HG03175 (cell line): ENCODE measurements around the gene FGF19.
"Not testable (repeated sequence)": the region's sequence is repeated elsewhere in the genome, so short reads cannot be mapped to it uniquely, and the experiment has no call there.

ENCODE experiments used
- ATAC-seq: cut with Tn5 transposase; IDR thresholded peaks from one replicate; pipeline ENCODE4 v1.9.1; 2021; ENCODE audit warnings: mild to moderate bottlenecking, moderate library complexity; ENCODE audit not compliant: unreplicated experiment

FGF19 gene

GRCh38 chr11:69696749-69697468 lies 6.9 kb downstream of the FGF19 start:
- ATAC-seq = no peak

GRCh38 chr11:69695995-69696394 lies 7.8 kb downstream of the FGF19 start:
- not testable (repeated sequence) for ATAC-seq

- ATAC-seq = no peak
These were observed 8.2 kb downstream of the FGF19 start for GRCh38 chr11:69695581-69695980.

DNA sequence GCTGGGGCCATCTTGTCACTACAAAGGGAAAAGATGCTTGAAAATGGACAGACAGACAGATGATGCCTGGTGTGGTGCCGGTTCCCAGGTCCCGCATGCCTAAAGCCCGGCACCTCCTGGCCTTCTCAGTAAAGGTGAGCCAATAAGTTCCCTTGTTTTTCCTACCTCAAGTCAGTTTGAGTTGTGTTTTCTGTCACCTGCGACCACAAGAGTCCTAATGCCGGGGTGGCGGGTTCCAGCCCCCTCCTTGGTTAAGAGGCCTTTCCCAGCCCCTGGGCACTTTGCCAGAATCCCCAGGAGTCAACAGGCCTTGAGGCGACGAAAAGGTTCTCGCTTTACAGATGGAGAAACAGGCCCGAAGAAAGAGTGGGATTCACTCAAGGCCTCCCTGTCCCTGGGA lies 9.0 kb downstream of the FGF19 start:
- ATAC-seq = no peak

GRCh38 chr11:69692422-69692821 lies 11.4 kb downstream of the FGF19 start:
- no peak for ATAC-seq

DNA sequence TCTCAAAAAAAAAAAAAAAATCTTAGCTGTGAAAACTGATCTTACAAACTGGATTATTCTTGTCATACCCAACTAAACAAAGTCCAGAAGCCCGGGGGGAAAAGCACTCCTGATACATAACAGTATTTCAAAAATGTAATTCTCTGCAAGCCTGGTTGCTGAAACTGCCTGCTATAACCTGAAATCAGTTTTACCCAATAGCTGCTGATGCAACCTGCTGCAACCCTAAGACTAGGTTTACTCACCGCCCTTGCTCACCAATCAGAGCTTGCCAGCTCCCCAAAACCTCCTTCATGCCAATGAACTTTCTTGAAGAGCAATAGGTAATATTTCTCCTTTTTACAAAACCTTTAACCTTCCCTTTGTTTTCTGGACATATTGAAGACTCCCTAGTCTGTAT lies 12.4 kb downstream of the FGF19 start:
- ATAC-seq = no peak

DNA sequence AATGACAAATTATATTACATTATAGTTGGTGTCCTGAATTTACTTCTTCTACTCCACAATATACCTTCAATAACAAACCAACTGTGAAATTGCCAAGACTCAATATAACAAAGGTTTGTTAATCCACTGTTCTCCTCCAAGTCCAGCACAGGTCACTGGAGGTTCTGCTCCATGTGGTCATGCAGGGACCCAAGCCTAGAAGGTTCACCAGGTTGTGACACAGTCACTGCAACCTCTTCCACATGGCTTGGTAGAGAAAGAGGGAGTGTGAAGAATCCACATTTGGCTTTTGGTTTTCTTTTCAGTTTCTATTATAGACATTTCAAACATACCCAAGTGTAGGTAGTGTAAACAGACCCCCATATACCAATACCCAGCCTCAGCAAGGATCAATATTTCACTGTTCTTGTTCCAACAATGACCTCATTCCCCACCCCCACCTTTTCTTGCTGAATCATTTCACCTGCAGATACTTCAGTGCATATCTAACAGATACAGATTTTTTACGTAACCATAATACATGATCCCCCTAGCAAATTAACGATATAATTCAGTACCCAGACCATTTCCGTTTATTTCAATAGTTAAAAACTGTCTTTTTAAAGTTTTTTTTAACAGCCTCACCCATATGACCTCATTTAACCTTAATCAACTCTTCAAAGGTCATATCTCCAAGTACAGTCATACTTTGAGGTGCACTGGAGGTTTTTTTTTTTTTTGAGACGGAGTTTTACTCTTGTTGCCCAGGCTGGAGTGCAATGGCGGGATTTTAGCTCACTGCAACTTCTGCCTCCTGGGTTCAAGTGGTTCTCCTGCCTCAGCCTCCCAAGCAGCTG lies 14.1 kb downstream of the FGF19 start:
- no peak for ATAC-seq

DNA sequence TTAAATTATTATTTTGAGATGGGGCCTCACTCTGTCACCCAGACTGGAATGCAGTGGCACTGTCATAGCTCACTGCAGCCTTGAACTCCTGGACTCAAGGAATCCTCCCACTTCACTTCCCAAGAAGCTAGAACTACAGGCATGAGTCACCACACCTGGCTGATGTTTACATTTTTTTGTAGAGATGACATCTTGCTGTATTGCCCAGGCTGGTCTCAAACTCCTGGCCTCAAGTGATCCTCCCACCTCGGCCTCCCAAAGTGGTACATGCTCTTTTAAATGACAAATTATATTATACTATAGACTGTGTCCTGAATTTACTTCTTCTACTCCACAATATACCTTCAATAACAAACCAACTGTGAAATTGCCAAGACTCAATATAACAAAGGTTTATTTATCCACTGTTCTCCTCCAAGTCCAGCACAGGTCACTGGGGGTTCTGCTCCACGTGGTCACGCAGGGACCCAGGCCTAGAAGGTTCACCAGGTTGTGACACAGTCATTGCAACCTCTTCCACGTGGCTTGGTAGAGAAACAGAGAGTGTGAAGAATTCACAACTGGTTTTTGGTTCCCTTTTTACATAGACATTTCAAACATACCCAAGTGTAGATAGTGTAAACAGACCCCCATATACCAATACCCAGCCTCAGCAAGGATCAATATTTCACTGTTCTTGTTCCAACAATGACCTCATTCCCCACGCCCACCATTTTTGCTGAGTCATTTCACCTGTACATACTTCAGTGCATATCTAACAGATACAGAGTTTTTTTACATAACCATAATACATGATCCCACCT lies 15.7 kb downstream of the FGF19 start:
- ATAC-seq = not testable (repeated sequence)

GRCh38 chr11:69686856-69687255 lies 17.0 kb downstream of the FGF19 start:
- ATAC-seq = no peak

GRCh38 chr11:69686452-69686851 lies 17.4 kb downstream of the FGF19 start:
- ATAC-seq = no peak

- no peak for ATAC-seq
These were observed 18.5 kb downstream of the FGF19 start for GRCh38 chr11:69685348-69685747.

DNA sequence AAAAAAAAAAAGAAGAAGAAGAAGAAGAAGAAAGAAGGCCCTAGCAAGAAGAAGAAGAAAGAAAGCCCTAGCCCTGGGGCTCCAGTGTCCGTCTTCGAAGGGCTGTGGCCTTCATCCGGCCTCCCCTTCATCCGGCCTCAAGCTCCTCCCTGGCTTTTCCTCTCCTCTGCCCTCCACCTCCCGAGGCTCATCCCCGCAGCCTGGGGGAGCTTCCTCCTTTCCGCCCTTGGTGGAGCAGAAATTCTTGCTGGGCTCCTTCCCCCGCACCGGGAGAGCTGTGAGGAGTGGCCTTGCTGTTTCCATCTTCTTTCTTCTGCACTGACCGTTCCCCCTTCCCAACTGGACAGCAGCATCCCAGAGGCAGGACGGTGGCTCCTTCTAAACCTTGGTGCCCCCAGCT lies 19.2 kb downstream of the FGF19 start:
- no peak for ATAC-seq

- no peak for ATAC-seq
These were observed 20.0 kb downstream of the FGF19 start for GRCh38 chr11:69683764-69684333.

- ATAC-seq = no peak
These were observed 21.0 kb downstream of the FGF19 start for GRCh38 chr11:69682681-69683326.

GRCh38 chr11:69682221-69682620 lies 21.6 kb downstream of the FGF19 start:
- no peak for ATAC-seq

DNA sequence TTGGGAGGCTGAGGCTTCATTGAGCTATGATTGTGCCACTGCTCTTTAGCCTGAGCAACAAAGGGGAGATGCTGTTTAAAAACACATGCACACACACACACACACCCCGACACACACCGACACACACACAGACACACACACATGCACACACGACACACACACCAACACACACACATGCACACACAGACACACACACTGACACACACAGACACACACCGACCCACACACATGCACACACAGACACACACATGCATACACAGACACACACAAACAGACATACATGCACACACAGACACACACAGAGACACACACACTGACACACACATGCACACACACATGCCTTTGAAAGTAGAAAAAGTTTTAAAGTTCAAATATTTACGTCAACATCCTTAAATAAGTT lies 23.1 kb downstream of the FGF19 start:
- ATAC-seq = no peak

DNA sequence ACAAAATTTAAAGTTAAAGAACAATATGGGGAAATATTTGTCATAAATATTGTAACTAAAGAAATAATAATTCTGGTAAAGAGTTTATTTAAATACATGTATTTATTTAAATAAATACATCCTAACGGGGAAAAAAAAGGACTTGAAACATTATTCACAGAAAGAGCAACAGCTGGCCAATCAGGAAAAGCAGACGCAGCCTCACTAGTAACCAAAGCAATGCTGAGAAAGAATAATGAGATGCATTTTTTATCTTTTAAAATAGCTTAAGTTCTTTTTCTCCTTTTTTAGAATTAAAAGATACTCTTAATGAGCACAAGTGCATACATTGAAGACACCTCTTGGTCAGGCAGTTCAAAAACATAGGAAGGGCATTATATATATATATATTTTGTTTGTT lies 26.1 kb downstream of the FGF19 start:
- no peak for ATAC-seq

DNA sequence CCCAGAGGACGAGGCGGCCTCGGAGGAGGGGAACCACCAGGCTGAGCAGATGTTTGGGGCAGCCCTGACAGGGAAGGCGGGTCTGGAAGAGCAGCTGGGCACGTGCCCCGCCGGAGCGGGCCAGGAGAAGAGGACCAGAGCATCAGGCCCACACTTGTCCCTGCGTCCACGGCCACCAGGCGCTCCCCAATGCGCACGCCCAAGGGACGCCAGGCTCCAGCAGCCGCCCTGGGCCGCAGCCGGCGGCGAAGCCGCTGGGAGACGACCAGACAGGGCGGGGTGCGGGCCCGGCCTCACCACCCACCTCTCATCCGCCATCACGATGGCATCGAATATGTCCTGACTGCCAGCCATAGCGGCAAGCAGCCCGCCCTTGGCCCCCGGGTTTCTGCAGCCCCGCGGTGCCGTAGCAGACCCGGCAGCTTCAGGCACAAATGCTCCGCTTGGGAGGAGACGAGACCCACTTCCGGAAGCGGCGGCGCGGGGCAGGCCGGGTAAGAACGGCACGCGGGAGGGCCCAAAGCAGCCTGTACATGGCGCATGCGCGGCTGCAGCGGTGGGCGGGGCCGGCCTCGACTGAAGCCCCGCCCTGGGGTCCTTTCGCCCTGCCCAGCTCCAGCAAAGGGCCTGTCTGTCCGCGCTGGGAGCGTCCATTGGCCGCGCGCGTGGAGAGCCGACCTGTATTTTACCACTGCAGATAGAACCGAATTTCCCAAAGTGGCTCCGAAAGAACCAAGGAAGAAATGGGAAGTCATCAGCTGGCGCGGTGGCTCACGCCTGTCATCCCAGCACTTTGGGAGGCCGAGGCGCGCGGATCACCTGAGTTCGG lies 28.7 kb downstream of the FGF19 start, which contains the start of gene LTO1:
Gene LTO1 (minus strand): TSS at position 468 of the 829 bp plus-strand sequence. CDS start 114 bp downstream, at position 354.
- ATAC-seq = peak; percentile 84

DNA sequence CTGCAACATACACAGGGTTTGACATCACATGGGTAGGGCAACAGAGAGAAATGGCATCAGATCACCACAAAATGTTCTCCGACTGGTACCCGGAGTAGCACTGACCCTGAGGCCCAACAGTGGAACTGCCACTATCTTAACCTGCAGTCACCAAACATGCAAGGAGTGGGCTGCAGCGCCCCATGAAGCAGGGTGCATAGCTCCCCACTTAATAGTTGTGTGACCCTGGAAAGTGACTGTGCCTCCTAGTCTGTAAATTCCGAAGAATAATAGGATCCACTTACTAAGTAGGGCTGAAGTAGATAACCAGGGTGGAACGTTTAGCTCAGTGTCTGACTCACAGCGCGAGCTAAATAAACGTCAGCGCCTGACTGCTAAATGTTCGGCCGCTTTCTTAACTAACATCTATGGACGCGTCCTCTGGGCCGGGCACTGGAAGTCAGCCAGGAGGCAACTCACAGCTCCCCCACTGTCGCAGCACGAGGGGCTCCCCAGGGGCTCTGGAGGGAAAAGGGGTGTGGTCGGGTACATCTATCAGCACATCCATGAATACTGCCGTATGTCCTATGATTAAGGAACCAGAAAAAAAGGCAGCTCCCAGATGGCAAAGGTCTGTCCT lies 29.4 kb downstream of the FGF19 start:
- ATAC-seq = no peak
